Ovary (tissue), 10 donors: Measurements from ENCODE around the gene TIMM8B. TPM values are rescaled to one million over a fixed set of nuclear protein-coding genes. Genes with fewer than 3 reads are reported as not detected.

ENCODE experiments used
- DNase-seq, 5 donors: peaks; one replicate each; pipeline ENCODE4 v3.0.0-alpha.2; 2019 to 2020
- H3K27ac ChIP-seq, 2 donors: fragments of 200-600 bp; one replicate each; pipeline versions ENCODE4 v1.5.1 to v1.8.0; 2019 to 2022
- H3K27me3 ChIP-seq: fragments of 200-600 bp; one replicate; pipeline ENCODE4 v1.8.0; 2022
- H3K36me3 ChIP-seq: fragments of 200-600 bp; sonication (generic); one replicate; pipeline ENCODE4 v1.5.1; 2019
- H3K4me1 ChIP-seq: one replicate; pipeline ENCODE4 v1.8.1; 2013; ENCODE audit warnings: mild to moderate bottlenecking, moderate library complexity; ENCODE audit not compliant: insufficient read depth
- H3K4me3 ChIP-seq: fragments of 200-600 bp; sonication (generic); one replicate; pipeline ENCODE4 v1.5.1; 2017
- H3K9me3 ChIP-seq, 2 donors: fragments of 200-600 bp in 1 of 2; sonication (generic) in 1 of 2; one replicate each; pipeline versions ENCODE4 v1.5.1 to v1.8.1; 2013 to 2019; ENCODE audit warnings: mild to moderate bottlenecking in 1 of 2, moderate library complexity in 1 of 2
- CTCF ChIP-seq, 3 donors: fragments of 450-650 bp in 2 of 3; fragments of 200-600 bp in 1 of 3; IDR thresholded peaks; one replicate each; pipeline versions ENCODE4 v1.5.1 to v1.8.0; 2016 to 2022; ENCODE audit warnings: antibody characterized with exemption in 3 of 3, mild to moderate bottlenecking in 1 of 3
- EP300 ChIP-seq: sonication (generic); formaldehyde crosslinking; IDR thresholded peaks from one replicate; pipeline ENCODE4 v1.6.1; 2017; ENCODE audit warnings: antibody characterized with exemption
- POLR2A ChIP-seq: fragments of 450-650 bp; IDR thresholded peaks from one replicate; pipeline ENCODE4 v1.6.1; 2017; ENCODE audit warnings: antibody characterized with exemption, mild to moderate bottlenecking, moderate library complexity
- WGBS, 3 donors: extraction: QIAGEN DNeasy Blood & Tissue Kit in 1 of 3; methylation state at CpG; one replicate each; pipeline versions ENCODE4 v1.1.5 to v1.1.7; 2013 to 2017; 5-methylcytosine and 5-hydroxymethylcytosine counted together
- intact Hi-C, 4 donors: fragments of 100-400 bp; cut with DNase I; formaldehyde crosslinking; loops; one replicate each; pipeline versions ENCODE4 v1.11.0 to v1.15.1; 2022 to 2023
- long read RNA-seq, 3 donors: library from polyadenylated mRNA in 2 of 3; unstranded in 2 of 3; transcript quantifications; one replicate each; pipeline ENCODE4 v2.0.0 and lab custom pipeline, GENCODE V29; 2021 to 2026
- polyA plus RNA-seq, 2 donors: library from polyadenylated mRNA; stranded (reverse); fragments of 200-250 nt in 1 of 2; fragments of 350-450 nt in 1 of 2; fragmentation: Illumina TruSeq in 1 of 2; extraction: RNeasy Lipid Tissue Mini Kit (QIAGEN cat#74804) in 1 of 2; gene quantifications; one replicate each; pipeline ENCODE4 v1.2.3, GENCODE V29; 2013 to 2014
- total RNA-seq, 7 donors: library from RNA; depleted of rRNA in 2 of 7; stranded (reverse); fragments of >200 nt in 2 of 7; fragmentation: NEBNext Ultra II Directional in 3 of 7; extraction: Animal tissue kit (Norgen Biotek cat#: 25700) in 3 of 7; gene quantifications; one replicate each; pipeline versions ENCODE4 v1.1.0 to v1.2.4, GENCODE V29; 2016 to 2023
- donor health status: DM: no; HTN: no; CAD: no; lungs with moderate emphysema.
- donor health status: DM: no; HTN: no; CAD: no.
- donor health status: Bipolar disorder and iron deficiency.
- donor health status: DM: yes; HTN: yes; CAD: no.
- donor health status: DM: no; HTN: no; CAD: no.
- donor health status: DM: yes; HTN: yes; CAD: no.

The TIMM8B gene
- total RNA-seq (10 to 100 TPM; 21.8 to 45.7 (median 31.4) TPM), polyA plus RNA-seq (10 to 100 TPM; 53.3 to 71.1 TPM)
- long read RNA-seq, donor 1, partial matches to known transcripts: 0 of 7 reads
- long read RNA-seq, donor 1, other reads (novel, unspliced or antisense): 1 of 7 reads
- long read RNA-seq, donor 2, transcript TIMM8B-201 (2 exons, 819 nt): major isoform, 116 of 121 reads
- long read RNA-seq, donor 2, transcript TIMM8B-203 (3 exons, 1,155 nt): minor isoform, 5 of 121 reads
- long read RNA-seq, donor 2, partial matches to known transcripts: 0 of 121 reads
- long read RNA-seq, donor 2, other reads (novel, unspliced or antisense): 0 of 121 reads
- long read RNA-seq, donor 3, transcript TIMM8B-201 (2 exons, 819 nt): major isoform, 16 of 19 reads
- long read RNA-seq, donor 3, partial matches to known transcripts: 0 of 19 reads
- long read RNA-seq, donor 3, other reads (novel, unspliced or antisense): 2 of 19 reads

- no peaks in the 10 kb centered on the region for H3K9me3 ChIP-seq
- peak within 1 kb of the TSS; percentile 2 to 23 for H3K27ac ChIP-seq
- H3K4me3 ChIP-seq: peak within 1 kb of the TSS; percentile 71
- peaks cover 10% of the 10 kb centered on the region for H3K4me1 ChIP-seq
- H3K27me3 ChIP-seq: no peaks in the 10 kb centered on the region
- 0% methylated on average over 45 of the region's 45 CpGs for WGBS, 3 donors
- H3K36me3 ChIP-seq: no peaks in the 10 kb centered on the region
- intact Hi-C loops: loop anchor here in 1 of 4 donors (10.0 kb wide), 1 partner anchor 212 kb away; the partner anchor contains the start of genes ALG9, CFAP68 and FDXACB1
- TF ChIP-seq EP300 (no peak), CTCF (IDR thresholded peaks at IDR 0.05) (peak in 2 of 3 donors; percentile 32 to 37), POLR2A (peak; percentile 59)
- peak; percentile 95 to 96 (median 95) for DNase-seq
These were observed at the start of gene TIMM8B, which contains the start of gene SDHD for GRCh38 chr11:112086422-112087191. Gene TIMM8B, minus strand, starts transcription at chr11:112086756. Its CDS starts 33 bp downstream, at chr11:112086723. Gene SDHD, plus strand, starts transcription at chr11:112086873. Its CDS starts 35 bp downstream, at chr11:112086908.

- TF ChIP-seq EP300: no peak
- no peak for TF ChIP-seq POLR2A
- TF ChIP-seq CTCF (IDR thresholded peaks at IDR 0.05): no peak
- no peaks in the 10 kb centered on the region for H3K36me3 ChIP-seq
- no peak for DNase-seq
These were observed 47.9 kb upstream of the TIMM8B start for GRCh38 chr11:112134473-112134872.

GRCh38 chr11:112132737-112133136 lies 46.2 kb upstream of the TIMM8B start:
- intact Hi-C loops: no loop called here
- Histone ChIP-seq H3K27ac (no peak overlapping the region), H3K4me3 (no peak overlapping the region)

More at GRCh38 chr11:112134473-112134872, 47.9 kb upstream of the TIMM8B start:
- Histone ChIP-seq H3K4me1 (no peaks in the 10 kb centered on the region), H3K27me3 (no peaks in the 10 kb centered on the region), H3K9me3 (no peaks in the 10 kb centered on the region), H3K27ac (no peak overlapping the region), H3K4me3 (no peak overlapping the region)
- 83 to 89% (median 87%) methylated on average over 3 to 4 of the region's 4 CpGs for WGBS, 3 donors
- intact Hi-C loops: no loop called here

More at GRCh38 chr11:112132737-112133136, 46.2 kb upstream of the TIMM8B start:
- H3K9me3 ChIP-seq: no peaks in the 10 kb centered on the region
- H3K36me3 ChIP-seq: no peaks in the 10 kb centered on the region
- H3K4me1 ChIP-seq: no peaks in the 10 kb centered on the region
- 67 to 85% (median 72%) methylated on average over 2 of the region's 2 CpGs for WGBS, 3 donors
- no peak for DNase-seq
- TF ChIP-seq EP300 (no peak), CTCF (IDR thresholded peaks at IDR 0.05) (no peak), POLR2A (no peak)
- H3K27me3 ChIP-seq: no peaks in the 10 kb centered on the region
